Astrocyte of the cerebellum (primary cell): Measurements from ENCODE around the gene ESPNL.
A peak's percentile ranks its signal among the peaks of the same experiment; 100 is the strongest.

Experiments
- DNase-seq: peaks from one replicate; pipeline ENCODE4 v3.0.0-alpha.2; 2011; ENCODE audit warnings: low read depth
- H3K4me3 ChIP-seq: 2 replicates; pipeline ENCODE4 v1.5.1; 2011; ENCODE audit warnings: mild to moderate bottlenecking, low read depth, low read length, moderate library complexity
- CTCF ChIP-seq: IDR thresholded peaks from 2 replicates; pipeline ENCODE4 v1.5.1; 2012; ENCODE audit warnings: low read length, low read depth, moderate library complexity, mild to moderate bottlenecking; ENCODE audit errors: missing control alignments
- in situ Hi-C: cut with HindIII; loops from 2 replicates; pipeline ENCODE4 v1.10.0; 2017; ENCODE audit warnings: low sequenced_read_pairs

Gene ESPNL

DNA sequence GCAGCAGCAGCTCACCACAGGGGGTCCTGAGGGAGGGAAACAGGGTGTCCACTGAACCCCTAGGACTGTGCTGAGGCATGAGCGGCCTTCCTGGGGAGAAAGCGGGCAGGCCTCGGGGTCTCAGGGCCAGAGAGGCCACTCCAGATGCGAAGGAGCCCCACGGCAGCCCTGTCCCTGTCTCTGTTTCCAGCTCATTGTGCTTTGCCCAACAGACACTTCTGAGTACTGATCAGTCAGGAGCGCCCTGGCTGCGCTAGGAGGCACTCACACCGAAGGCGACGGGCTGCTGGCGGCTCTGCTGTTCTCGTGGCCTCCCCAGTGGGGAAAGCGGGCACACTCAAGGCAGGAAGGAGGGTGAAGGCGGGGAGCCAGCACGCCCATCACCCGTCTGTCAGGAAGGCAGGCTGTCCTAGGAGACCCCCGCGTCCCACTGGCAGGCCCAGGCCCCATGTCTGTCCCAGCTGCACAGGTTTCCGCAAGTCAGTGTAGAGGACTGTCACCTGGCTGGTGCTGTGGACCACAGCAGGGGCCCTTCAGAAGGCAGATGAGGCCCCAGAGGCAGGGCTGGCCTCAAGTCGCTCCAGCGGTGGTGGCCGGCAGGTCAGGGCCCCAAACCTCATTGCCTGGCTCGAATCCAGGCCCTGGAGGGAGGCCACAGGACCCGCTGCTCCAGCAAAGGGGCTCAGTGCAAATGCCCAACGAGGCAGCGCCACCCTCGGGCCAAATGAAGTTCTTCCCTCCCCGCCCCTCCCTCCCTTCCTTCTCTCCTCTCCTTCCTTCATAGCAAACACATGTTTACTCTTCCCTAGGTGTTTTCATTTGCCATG, 6.8 kb downstream of the ESPNL start:
- H3K4me3 ChIP-seq: no peak overlapping the region
- peak; percentile 7 for TF ChIP-seq CTCF
- in situ Hi-C loops: no loop called here
- DNase-seq: no peak

DNA sequence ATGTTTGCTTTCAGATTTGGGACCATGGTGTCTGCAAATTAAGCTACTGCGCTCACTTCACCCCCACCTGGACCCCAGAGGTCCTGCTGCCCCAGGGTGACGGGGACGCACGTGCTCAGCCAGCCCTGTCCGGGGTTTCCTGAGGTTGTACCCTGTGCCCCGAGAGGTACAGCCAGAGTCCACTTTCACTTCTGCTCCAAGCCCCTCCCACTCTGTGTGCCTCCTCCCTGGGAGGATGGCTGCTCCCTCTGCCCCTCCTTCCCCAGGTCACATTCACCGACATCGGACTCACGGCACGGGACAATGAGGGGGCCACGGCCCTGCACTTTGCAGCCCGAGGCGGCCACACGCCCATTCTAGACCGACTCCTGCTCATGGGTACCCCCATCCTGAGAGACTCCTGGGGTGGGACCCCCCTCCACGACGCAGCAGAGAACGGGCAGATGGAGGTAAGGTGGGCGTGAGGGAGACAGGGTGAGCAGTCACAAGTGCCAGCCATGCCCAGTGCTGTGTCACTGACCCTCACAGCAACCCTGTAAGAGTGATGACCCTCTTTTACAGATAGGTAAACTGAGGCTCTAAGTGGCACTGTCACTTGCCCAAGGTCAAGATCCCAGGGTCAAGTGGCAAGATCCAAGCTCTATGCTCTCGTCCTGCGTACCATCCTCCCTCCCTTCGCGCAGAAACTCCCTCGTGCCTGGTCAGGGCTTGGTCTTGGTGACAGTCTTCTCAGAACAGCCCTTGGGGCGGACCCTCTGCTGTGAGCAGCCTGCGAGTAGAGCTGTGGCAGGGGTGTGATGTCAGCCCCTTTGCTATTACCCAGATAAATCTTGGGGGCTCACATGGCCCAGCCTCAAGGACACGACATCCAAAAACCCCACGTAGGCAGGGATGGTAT, 7.6 kb downstream of the ESPNL start:
- no peak for DNase-seq
- H3K4me3 ChIP-seq: no peak overlapping the region
- in situ Hi-C loops: no loop called here
- TF ChIP-seq CTCF: no peak

DNA sequence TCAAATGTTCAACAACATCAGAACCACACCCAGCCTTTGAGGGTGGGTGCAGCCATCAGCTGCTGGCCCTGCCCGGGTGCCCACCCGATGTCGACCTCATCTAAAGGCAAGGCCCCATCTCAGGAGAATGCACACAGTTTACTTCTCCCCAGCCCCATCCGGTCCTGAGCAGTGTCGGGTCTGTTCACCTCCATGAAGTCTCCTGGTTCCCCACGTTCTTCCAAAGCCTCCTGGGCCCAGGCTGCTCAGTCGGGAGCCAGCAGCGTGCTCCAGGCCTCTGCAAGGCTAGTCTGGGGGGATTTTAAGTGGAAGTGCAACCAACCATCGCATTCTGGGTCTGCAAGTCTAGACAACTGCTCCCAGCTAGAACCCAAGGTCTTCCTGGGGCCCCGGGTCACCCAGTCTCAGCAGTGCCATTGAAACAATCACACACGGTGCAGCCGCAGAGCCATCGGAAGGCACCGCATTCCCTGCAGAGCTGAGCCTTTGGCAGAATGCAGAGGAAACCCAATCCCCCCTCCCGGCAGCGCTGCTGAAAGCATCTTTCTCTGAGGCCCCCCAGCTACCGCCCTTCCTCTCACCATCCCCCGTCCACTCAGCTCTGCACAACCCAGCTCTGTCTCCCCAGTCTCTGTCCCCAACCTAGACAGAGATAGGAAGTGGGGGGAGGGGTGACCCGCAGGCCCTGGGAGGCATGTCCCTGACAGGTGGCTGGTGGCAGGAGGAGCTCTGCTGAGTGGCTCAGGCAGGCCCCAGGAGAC, 8.5 kb downstream of the ESPNL start:
- in situ Hi-C loops: no loop called here
- no peak for DNase-seq
- no peak for TF ChIP-seq CTCF
- no peak overlapping the region for H3K4me3 ChIP-seq

DNA sequence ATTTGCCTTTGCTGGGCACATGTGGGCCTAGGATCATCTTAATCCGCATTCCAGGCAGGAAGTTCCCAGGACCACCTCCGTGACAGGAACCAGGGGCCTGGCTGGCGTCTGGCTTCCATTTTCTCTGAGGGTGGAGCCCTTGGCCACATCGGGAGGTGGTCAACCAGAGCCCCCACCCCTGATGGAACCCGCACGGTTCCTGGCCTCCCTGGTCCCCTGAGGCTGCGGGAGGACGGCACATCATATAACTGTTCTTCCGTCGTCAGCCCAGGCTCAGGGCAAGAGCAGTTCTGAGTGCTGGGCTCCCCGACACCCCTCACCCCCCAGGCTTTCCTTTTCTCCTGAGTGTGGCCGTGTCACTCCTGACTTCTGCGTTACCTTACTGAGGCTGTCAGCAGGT, 13.5 kb downstream of the ESPNL start:
- in situ Hi-C loops: no loop called here
- H3K4me3 ChIP-seq: no peak overlapping the region
- TF ChIP-seq CTCF: no peak
- no peak for DNase-seq

- TF ChIP-seq CTCF: no peak
- in situ Hi-C loops: no loop called here
- DNase-seq: no peak
- no peak overlapping the region for H3K4me3 ChIP-seq
Measured at GRCh38 chr2:238114331-238114841, 14.2 kb downstream of the ESPNL start.
